Activated CD4-positive, alpha-beta T cell treated with anti-CD3 and anti-CD28 coated beads, Interleukin-2, amount 10 ng/mL, durations not matched to agents 7 days and 5 days (primary cell): ENCODE results near the gene COL19A1. TPM values are rescaled to one million over a fixed set of nuclear protein-coding genes. Genes with fewer than 3 reads are reported as not detected.

ENCODE experiments used
- CTCF ChIA-PET: fragments of 350-600 bp; sonication (Branson Sonifier 250); formaldehyde crosslinking; loops from one replicate; lab custom pipeline; 2021; ENCODE audit warnings: antibody characterized with exemption; lab: Charles Lee
- POLR2A ChIA-PET: fragments of 350-600 bp; sonication (Branson Sonifier 250); formaldehyde crosslinking; loops from one replicate; lab custom pipeline; 2021; ENCODE audit warnings: antibody characterized with exemption; lab: Charles Lee
- DNase-seq: peaks from one replicate; pipeline ENCODE4 v3.0.0-alpha.2; 2020
- H3K27ac Mint-ChIP-seq: one replicate; pipeline ENCODE4 v1.8.0; 2021; ENCODE audit warnings: mild to moderate bottlenecking, moderate library complexity, mixed read lengths
- H3K27me3 Mint-ChIP-seq: one replicate; pipeline ENCODE4 v1.8.0; 2021; ENCODE audit warnings: mixed read lengths
- H3K36me3 Mint-ChIP-seq: one replicate; pipeline ENCODE4 v1.8.0; 2021; ENCODE audit warnings: low read depth, mixed read lengths
- H3K4me1 Mint-ChIP-seq: one replicate; pipeline ENCODE4 v1.8.0; 2021; ENCODE audit warnings: mixed read lengths
- H3K4me3 Mint-ChIP-seq: one replicate; pipeline ENCODE4 v1.8.0; 2021; ENCODE audit warnings: mild to moderate bottlenecking, moderate library complexity, mixed read lengths
- H3K9me3 Mint-ChIP-seq: one replicate; pipeline ENCODE4 v1.8.0; 2021; ENCODE audit warnings: mixed read lengths
- total RNA-seq, 2 experiments: library from RNA; stranded (reverse); gene quantifications; one replicate each; pipeline ENCODE4 v1.2.3, GENCODE V29; 2021

Gene COL19A1
- total RNA-seq, 2 experiments from 2014 or later: not detected

GRCh38 chr6:69841862-69842261, 24.5 kb upstream of the COL19A1 start:
- Mint-ChIP-seq H3K36me3 (no peaks in the 10 kb centered on the region), H3K27ac (no peak overlapping the region), H3K9me3 (no peaks in the 10 kb centered on the region), H3K4me3 (no peak overlapping the region), H3K27me3 (peaks cover 31% of the 10 kb centered on the region), H3K4me1 (no peaks in the 10 kb centered on the region)
- no peak for DNase-seq
- ChIA-PET POLR2A (no interaction called here), CTCF (interaction anchor here (1.4 kb wide), 1 partner anchor 16 kb away, joined by 3 read pairs; no protein-coding TSS in a partner anchor)

- Mint-ChIP-seq H3K27ac (no peak overlapping the region), H3K4me3 (no peak overlapping the region), H3K27me3 (peaks cover 35% of the 10 kb centered on the region)
Measured at GRCh38 chr6:69843189-69843588, 23.2 kb upstream of the COL19A1 start.

GRCh38 chr6:69846312-69846711, 20.0 kb upstream of the COL19A1 start:
- POLR2A ChIA-PET: no interaction called here
- Mint-ChIP-seq H3K36me3 (no peaks in the 10 kb centered on the region), H3K4me1 (no peaks in the 10 kb centered on the region), H3K4me3 (no peak overlapping the region), H3K9me3 (no peaks in the 10 kb centered on the region), H3K27me3 (peaks cover 26% of the 10 kb centered on the region), H3K27ac (no peak overlapping the region)
- DNase-seq: no peak
- CTCF ChIA-PET: interaction anchor here (1.2 to 1.3 kb wide), 3 partner anchors 20 to 50 kb away, joined by 3 to 4 read pairs (median 3); partner anchors contain the start of gene COL19A1

More at GRCh38 chr6:69843189-69843588, 23.2 kb upstream of the COL19A1 start:
- CTCF ChIA-PET: no interaction called here
- no peak for DNase-seq
- POLR2A ChIA-PET: no interaction called here
- Mint-ChIP-seq H3K36me3 (no peaks in the 10 kb centered on the region), H3K9me3 (no peaks in the 10 kb centered on the region), H3K4me1 (no peaks in the 10 kb centered on the region)

GRCh38 chr6:69846770-69847491, 19.4 kb upstream of the COL19A1 start:
- no peaks in the 10 kb centered on the region for H3K36me3 Mint-ChIP-seq
- CTCF ChIA-PET: interaction anchor here (1.2 kb wide), 2 partner anchors 19 to 51 kb away, joined by 3 to 4 read pairs; partner anchors contain the start of gene COL19A1
- no peak for DNase-seq
- H3K27me3 Mint-ChIP-seq: peaks cover 24% of the 10 kb centered on the region
- no peaks in the 10 kb centered on the region for H3K4me1 Mint-ChIP-seq
- no peaks in the 10 kb centered on the region for H3K9me3 Mint-ChIP-seq
- H3K27ac Mint-ChIP-seq: no peak overlapping the region
- POLR2A ChIA-PET: no interaction called here
- H3K4me3 Mint-ChIP-seq: no peak overlapping the region

- H3K4me1 Mint-ChIP-seq: no peaks in the 10 kb centered on the region
- H3K36me3 Mint-ChIP-seq: no peaks in the 10 kb centered on the region
- CTCF ChIA-PET: no interaction called here
- no peaks in the 10 kb centered on the region for H3K9me3 Mint-ChIP-seq
- DNase-seq: no peak
- POLR2A ChIA-PET: no interaction called here
- no peak overlapping the region for H3K4me3 Mint-ChIP-seq
- peaks cover 25% of the 10 kb centered on the region for H3K27me3 Mint-ChIP-seq
- no peak overlapping the region for H3K27ac Mint-ChIP-seq
Measured at GRCh38 chr6:69847492-69847788, 18.9 kb upstream of the COL19A1 start.

- Mint-ChIP-seq H3K27me3 (peaks cover 24% of the 10 kb centered on the region), H3K27ac (no peak overlapping the region), H3K4me3 (no peak overlapping the region), H3K9me3 (no peaks in the 10 kb centered on the region), H3K4me1 (no peaks in the 10 kb centered on the region), H3K36me3 (no peaks in the 10 kb centered on the region)
- DNase-seq: no peak
- ChIA-PET POLR2A (no interaction called here), CTCF (no interaction called here)
Measured at GRCh38 chr6:69848552-69848951, 17.8 kb upstream of the COL19A1 start.

- DNase-seq: no peak
- H3K36me3 Mint-ChIP-seq: no peaks in the 10 kb centered on the region
- ChIA-PET POLR2A (no interaction called here), CTCF (no interaction called here)
- no peaks in the 10 kb centered on the region for H3K9me3 Mint-ChIP-seq
- no peaks in the 10 kb centered on the region for H3K4me1 Mint-ChIP-seq
- no peak overlapping the region for H3K4me3 Mint-ChIP-seq
- no peak overlapping the region for H3K27ac Mint-ChIP-seq
- H3K27me3 Mint-ChIP-seq: peaks cover 18% of the 10 kb centered on the region
Measured at GRCh38 chr6:69852706-69853105, 13.7 kb upstream of the COL19A1 start.

GRCh38 chr6:69861986-69862385, 4.4 kb upstream of the COL19A1 start:
- POLR2A ChIA-PET: no interaction called here

GRCh38 chr6:69863766-69864165, 2.6 kb upstream of the COL19A1 start:
- H3K4me3 Mint-ChIP-seq: no peak overlapping the region

More at GRCh38 chr6:69861986-69862385, 4.4 kb upstream of the COL19A1 start:
- Mint-ChIP-seq H3K27ac (no peak overlapping the region), H3K36me3 (no peaks in the 10 kb centered on the region), H3K27me3 (peaks cover 41% of the 10 kb centered on the region), H3K4me3 (no peak overlapping the region), H3K4me1 (peaks cover 10% of the 10 kb centered on the region), H3K9me3 (no peaks in the 10 kb centered on the region)
- DNase-seq: no peak
- CTCF ChIA-PET: interaction anchor here (1.0 kb wide), 1 partner anchor 29 kb away, joined by 3 read pairs; no protein-coding TSS in a partner anchor

GRCh38 chr6:69865126-69865525, 1.2 kb upstream of the COL19A1 start:
- ChIA-PET CTCF (interaction anchor here (1.1 kb wide), 1 partner anchor 9 kb away, joined by 3 read pairs; no protein-coding TSS in a partner anchor), POLR2A (interaction anchor here (0.6 kb wide), 1 partner anchor 164 kb away, joined by 3 read pairs; no protein-coding TSS in a partner anchor)
- Mint-ChIP-seq H3K27me3 (peaks cover 61% of the 10 kb centered on the region), H3K27ac (no peak overlapping the region), H3K4me3 (no peak overlapping the region), H3K36me3 (no peaks in the 10 kb centered on the region), H3K4me1 (peaks cover 13% of the 10 kb centered on the region), H3K9me3 (no peaks in the 10 kb centered on the region)
- no peak for DNase-seq

More at GRCh38 chr6:69863766-69864165, 2.6 kb upstream of the COL19A1 start:
- Mint-ChIP-seq H3K4me1 (peaks cover 13% of the 10 kb centered on the region), H3K27me3 (peaks cover 53% of the 10 kb centered on the region), H3K36me3 (no peaks in the 10 kb centered on the region), H3K9me3 (no peaks in the 10 kb centered on the region), H3K27ac (no peak overlapping the region)
- no peak for DNase-seq
- ChIA-PET CTCF (no interaction called here), POLR2A (no interaction called here)

- H3K4me1 Mint-ChIP-seq: peaks cover 13% of the 10 kb centered on the region
- DNase-seq: peak; percentile 52
- ChIA-PET POLR2A (no interaction called here), CTCF (interaction anchor here (1.2 to 1.7 kb wide), 3 partner anchors 9 to 1089 kb away, joined by 3 to 5 read pairs (median 4); partner anchors contain the start of gene LMBRD1)
- no peaks in the 10 kb centered on the region for H3K36me3 Mint-ChIP-seq
- H3K27ac Mint-ChIP-seq: no peak overlapping the region
- peaks cover 63% of the 10 kb centered on the region for H3K27me3 Mint-ChIP-seq
- H3K4me3 Mint-ChIP-seq: peak overlapping the region; percentile 62
- H3K9me3 Mint-ChIP-seq: no peaks in the 10 kb centered on the region
Measured at GRCh38 chr6:69866770-69867638, 648 bp downstream of the COL19A1 start.

- no peaks in the 10 kb centered on the region for H3K36me3 Mint-ChIP-seq
- no peak for DNase-seq
- H3K9me3 Mint-ChIP-seq: no peaks in the 10 kb centered on the region
- H3K4me3 Mint-ChIP-seq: peak overlapping the region; percentile 48
- H3K27ac Mint-ChIP-seq: no peak overlapping the region
- H3K4me1 Mint-ChIP-seq: peaks cover 13% of the 10 kb centered on the region
- H3K27me3 Mint-ChIP-seq: peaks cover 62% of the 10 kb centered on the region
- ChIA-PET POLR2A (no interaction called here), CTCF (interaction anchor here (1.2 to 1.7 kb wide), 2 partner anchors 9 to 71 kb away, joined by 4 to 5 read pairs; partner anchors contain the start of gene LMBRD1)
Measured at GRCh38 chr6:69867639-69867976, 1.3 kb downstream of the COL19A1 start.
